Thoracic aorta (tissue), 2 donors: Measurements from ENCODE around the gene AP4M1. TPM values are rescaled to one million over a fixed set of nuclear protein-coding genes. Genes with fewer than 3 reads are reported as not detected.

Source experiments
- ATAC-seq: fragments of 150-250 bp; one replicate; pipeline ENCODE4 v1.8.0; 2017; ENCODE audit warnings: low read depth; ENCODE audit not compliant: insufficient number of reproducible peaks, low FRiP score
- DNase-seq: peaks from one replicate; pipeline ENCODE4 v3.0.0-alpha.2; 2020; ENCODE audit warnings: low spot score
- H3K27ac ChIP-seq, 2 donors: fragments of 200-600 bp; sonication (generic); 1 replicate in 1 of 2; 2 replicates in 1 of 2; pipeline ENCODE4 v1.5.1; 2016; ENCODE audit warnings: mild to moderate bottlenecking in 2 of 2, moderate library complexity in 2 of 2
- H3K27me3 ChIP-seq: fragments of 200-600 bp; sonication (generic); replicated peaks from 2 replicates; pipeline ENCODE4 v1.6.0; 2016; ENCODE audit warnings: mild to moderate bottlenecking; ENCODE audit not compliant: insufficient read depth
- H3K36me3 ChIP-seq: fragments of 200-600 bp; sonication (generic); one replicate; pipeline ENCODE4 v1.5.1; 2016
- H3K4me1 ChIP-seq, 2 donors: fragments of 200-600 bp; sonication (generic); 1 replicate in 1 of 2; 2 replicates in 1 of 2; pipeline versions ENCODE4 v1.5.1 to v1.6.0; 2016; ENCODE audit warnings: low read depth in 2 of 2, mild to moderate bottlenecking in 1 of 2; ENCODE audit not compliant: control insufficient read depth in 1 of 2
- H3K4me3 ChIP-seq: fragments of 200-600 bp; sonication (generic); 2 replicates; pipeline ENCODE4 v1.5.1; 2016; ENCODE audit warnings: mild to moderate bottlenecking
- H3K9me3 ChIP-seq: fragments of 200-600 bp; sonication (generic); 2 replicates; pipeline ENCODE4 v1.5.1; 2016
- total RNA-seq, 2 donors: library from RNA; depleted of rRNA; stranded (reverse); fragments of >200 nt; gene quantifications; one replicate each; pipeline versions ENCODE4 v1.1.0 to v1.2.3, GENCODE V29; 2016
- TF ChIP-seq, protein P1 (sequence below): fragments of 200-600 bp; sonication (generic); IDR thresholded peaks from one replicate; pipeline ENCODE4 v1.5.1; 2019; ENCODE audit warnings: antibody characterized with exemption

Gene AP4M1
- total RNA-seq, 2 donors from 2014 or later: 22.3 to 23.8 TPM

GRCh38 chr7:100102950-100103840 lies 1.8 kb downstream of the AP4M1 start:
- Histone ChIP-seq H3K27ac (peak overlapping the region in 1 of 2 donors; percentile 81), H3K36me3 (peaks cover 40% of the 10 kb centered on the region)

DNA sequence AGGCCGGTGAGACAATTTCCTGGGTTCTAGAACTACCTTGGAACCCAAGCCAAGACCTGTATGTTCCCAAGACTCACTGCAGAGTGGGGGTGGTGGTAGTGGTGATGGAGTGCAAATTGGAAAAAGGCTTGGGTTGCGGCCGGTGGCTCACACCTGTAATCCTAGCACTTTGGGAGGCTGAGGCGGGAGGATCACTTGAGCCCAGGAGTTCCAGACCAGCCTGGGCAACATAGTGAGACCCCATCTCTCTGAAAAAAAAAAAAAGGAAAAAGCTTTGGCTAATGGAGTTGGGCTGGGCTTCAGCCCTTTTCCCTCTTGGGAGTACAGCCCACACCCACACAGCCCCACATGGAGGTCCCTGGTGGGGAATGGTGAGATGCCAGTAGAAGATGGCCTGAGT lies 4.1 kb downstream of the AP4M1 start:
- TF ChIP-seq, protein P1, sequence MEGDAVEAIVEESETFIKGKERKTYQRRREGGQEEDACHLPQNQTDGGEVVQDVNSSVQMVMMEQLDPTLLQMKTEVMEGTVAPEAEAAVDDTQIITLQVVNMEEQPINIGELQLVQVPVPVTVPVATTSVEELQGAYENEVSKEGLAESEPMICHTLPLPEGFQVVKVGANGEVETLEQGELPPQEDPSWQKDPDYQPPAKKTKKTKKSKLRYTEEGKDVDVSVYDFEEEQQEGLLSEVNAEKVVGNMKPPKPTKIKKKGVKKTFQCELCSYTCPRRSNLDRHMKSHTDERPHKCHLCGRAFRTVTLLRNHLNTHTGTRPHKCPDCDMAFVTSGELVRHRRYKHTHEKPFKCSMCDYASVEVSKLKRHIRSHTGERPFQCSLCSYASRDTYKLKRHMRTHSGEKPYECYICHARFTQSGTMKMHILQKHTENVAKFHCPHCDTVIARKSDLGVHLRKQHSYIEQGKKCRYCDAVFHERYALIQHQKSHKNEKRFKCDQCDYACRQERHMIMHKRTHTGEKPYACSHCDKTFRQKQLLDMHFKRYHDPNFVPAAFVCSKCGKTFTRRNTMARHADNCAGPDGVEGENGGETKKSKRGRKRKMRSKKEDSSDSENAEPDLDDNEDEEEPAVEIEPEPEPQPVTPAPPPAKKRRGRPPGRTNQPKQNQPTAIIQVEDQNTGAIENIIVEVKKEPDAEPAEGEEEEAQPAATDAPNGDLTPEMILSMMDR: no peak
- Histone ChIP-seq H3K27ac (no peak overlapping the region), H3K4me1 (peaks cover 6 to 8% of the 10 kb centered on the region in 2 donors), H3K9me3 (no peaks in the 10 kb centered on the region), H3K36me3 (peaks cover 47% of the 10 kb centered on the region), H3K4me3 (no peak overlapping the region), H3K27me3 (no peaks in the 10 kb centered on the region)
- DNase-seq (no peak), ATAC-seq (no peak)

More at GRCh38 chr7:100102950-100103840, 1.8 kb downstream of the AP4M1 start:
- no peak overlapping the region for H3K4me3 ChIP-seq
- TF ChIP-seq, protein P1: no peak
- H3K27me3 ChIP-seq: no peaks in the 10 kb centered on the region
- peaks cover 12 to 20% of the 10 kb centered on the region in 2 donors for H3K4me1 ChIP-seq
- no peaks in the 10 kb centered on the region for H3K9me3 ChIP-seq
- DNase-seq: no peak
- no peak for ATAC-seq

GRCh38 chr7:100106633-100107032 lies 5.2 kb downstream of the AP4M1 start:
- H3K27ac ChIP-seq: no peak overlapping the region
- ATAC-seq: no peak

GRCh38 chr7:100107125-100107737 lies 5.8 kb downstream of the AP4M1 start:
- no peaks in the 10 kb centered on the region for H3K27me3 ChIP-seq
- TF ChIP-seq, protein P1: no peak
- H3K27ac ChIP-seq: no peak overlapping the region
- peaks cover 4 to 6% of the 10 kb centered on the region in 2 donors for H3K4me1 ChIP-seq
- peaks cover 64% of the 10 kb centered on the region for H3K36me3 ChIP-seq
- H3K4me3 ChIP-seq: no peak overlapping the region
- DNase-seq (no peak), ATAC-seq (no peak)
- H3K9me3 ChIP-seq: no peaks in the 10 kb centered on the region

More at GRCh38 chr7:100106633-100107032, 5.2 kb downstream of the AP4M1 start:
- TF ChIP-seq, protein P1: no peak
- Histone ChIP-seq H3K4me1 (peaks cover 6 to 8% of the 10 kb centered on the region in 2 donors), H3K27me3 (no peaks in the 10 kb centered on the region), H3K9me3 (no peaks in the 10 kb centered on the region), H3K4me3 (no peak overlapping the region), H3K36me3 (peaks cover 58% of the 10 kb centered on the region)
- DNase-seq: no peak

DNA sequence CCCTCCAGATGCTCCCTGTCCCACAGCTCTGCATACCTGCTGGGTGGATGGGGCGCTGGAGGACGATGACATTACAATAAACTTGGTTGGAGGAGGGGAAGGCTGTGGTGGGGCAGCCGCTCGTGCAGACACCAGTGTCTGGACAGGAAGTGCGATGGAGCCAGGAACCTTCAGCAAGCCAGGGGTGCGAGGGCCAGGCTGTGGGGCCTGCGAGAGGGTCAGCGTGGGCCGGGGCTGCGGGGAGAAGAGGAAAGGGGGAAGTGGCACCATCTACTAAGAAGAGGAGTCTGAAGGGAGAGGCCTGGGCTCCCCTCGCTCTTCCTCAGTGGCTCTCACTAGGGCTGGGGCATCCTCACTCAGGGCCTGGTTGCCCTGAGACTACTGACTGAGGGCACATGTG lies 6.4 kb downstream of the AP4M1 start:
- TF ChIP-seq, protein P1: no peak
- H3K4me3 ChIP-seq: no peak overlapping the region
- H3K27me3 ChIP-seq: no peaks in the 10 kb centered on the region
- no peaks in the 10 kb centered on the region for H3K9me3 ChIP-seq
- ATAC-seq: no peak
- no peaks in the 10 kb centered on the region for H3K4me1 ChIP-seq
- no peak overlapping the region for H3K27ac ChIP-seq
- peaks cover 66% of the 10 kb centered on the region for H3K36me3 ChIP-seq
- DNase-seq: no peak
